HepG2 (cell line): Measurements from ENCODE around the gene GPC4. TPM values are rescaled to one million over a fixed set of nuclear protein-coding genes. Genes with fewer than 3 reads are reported as not detected.

Source experiments
- ATAC-seq: fragments of 200-7000 bp; cut with Tn5 transposase; 3 replicates; pipeline ENCODE4 v1.9.1; 2020; ENCODE audit warnings: mild to moderate bottlenecking, moderate library complexity
- BruUV-seq: library from RNA; stranded (reverse); fragments of 400-500 nt; replicated peaks from 2 replicates; lab custom pipeline; 2021; lab: Mats Ljungman, UMichigan
- CTCF ChIA-PET: fragments of 300-600 bp; formaldehyde crosslinking; extraction: SDS; loops from one replicate; lab custom pipeline; 2021; ENCODE audit warnings: low total read pairs, inconsistent platforms, low intra/inter-chr PET ratio; lab: Yijun Ruan, JAX
- POLR2A ChIA-PET: fragments of 350-600 bp; sonication (Branson Sonifier 250); formaldehyde crosslinking; loops from one replicate; lab custom pipeline; 2020; ENCODE audit warnings: antibody characterized with exemption, inconsistent platforms; lab: Yijun Ruan, JAX
- DNase-seq: peaks from one replicate; pipeline ENCODE4 v3.0.0-alpha.2; 2015; ENCODE audit warnings: low spot score
- FAIRE-seq: peaks from 3 replicates; lab custom pipeline; 2011; peaks lifted over from hg19 to GRCh38; lab: Jason Lieb, UNC
- H2AFZ ChIP-seq: one replicate; pipeline ENCODE4 v1.6.1; 2011; ENCODE audit warnings: low read length, inconsistent platforms
- H3K27ac ChIP-seq: fragments of 300-600 bp; 3 replicates; pipeline ENCODE4 v1.8.0; 2011; ENCODE audit warnings: mixed run types, mild to moderate bottlenecking, mixed read lengths, low read length, inconsistent platforms; ENCODE audit not compliant: insufficient read depth; ENCODE audit errors: extremely low read length
- H3K27me3 ChIP-seq, 2 experiments: fragments of 200-600 bp in 1 of 2; 2 replicates in 1 of 2; 3 replicates in 1 of 2; pipeline versions ENCODE4 v1.6.0 to v1.8.0; 2011; ENCODE audit warnings: low read length in 2 of 2, mild to moderate bottlenecking in 2 of 2, moderate library complexity in 2 of 2, inconsistent platforms in 1 of 2; ENCODE audit not compliant: insufficient read depth in 2 of 2, control insufficient read depth in 1 of 2
- H3K36me3 ChIP-seq, 2 experiments: fragments of 200-600 bp in 1 of 2; replicated peaks in 1 of 2; 2 replicates in 1 of 2; 3 replicates in 1 of 2; pipeline versions ENCODE4 v1.5.1 to v1.8.0; 2011; ENCODE audit warnings: low read length in 2 of 2, inconsistent platforms in 1 of 2; ENCODE audit not compliant: insufficient read depth in 2 of 2, control insufficient read depth in 1 of 2
- H3K4me1 ChIP-seq: 2 replicates; pipeline ENCODE4 v1.5.1; 2012; ENCODE audit warnings: low read length, inconsistent platforms; ENCODE audit not compliant: insufficient read depth
- H3K4me2 ChIP-seq: 2 replicates; pipeline ENCODE4 v1.6.0; 2011; ENCODE audit warnings: low read depth, low read length, inconsistent platforms
- H3K4me3 ChIP-seq, 3 experiments: fragments of 200-600 bp in 1 of 3; sonication (generic), shearing (Covaris generic) in 1 of 3; replicated peaks in 1 of 3; 2 replicates each; pipeline ENCODE4 v1.5.1; 2011 to 2016; ENCODE audit warnings: low read length in 3 of 3, inconsistent platforms in 2 of 3, low read depth in 2 of 3, mild to moderate bottlenecking in 2 of 3, control low read depth in 1 of 3, mixed read lengths in 1 of 3; ENCODE audit not compliant: insufficient read depth in 1 of 3
- H3K79me2 ChIP-seq: one replicate; pipeline ENCODE4 v1.6.1; 2011; ENCODE audit warnings: low read length, inconsistent platforms; ENCODE audit not compliant: insufficient read depth
- H3K9ac ChIP-seq: 2 replicates; pipeline ENCODE4 v1.6.0; 2011; ENCODE audit warnings: mild to moderate bottlenecking, low read depth, low read length, inconsistent platforms; ENCODE audit not compliant: insufficient read depth
- H3K9me3 ChIP-seq: 2 replicates; pipeline ENCODE4 v1.5.1; 2012; ENCODE audit warnings: mild to moderate bottlenecking, low read length
- H4K20me1 ChIP-seq: 2 replicates; pipeline ENCODE4 v1.6.0; 2011; ENCODE audit warnings: inconsistent platforms, mild to moderate bottlenecking, low read length, moderate library complexity; ENCODE audit not compliant: insufficient read depth
- CBFB ChIP-seq: sonication (generic); formaldehyde crosslinking; IDR thresholded peaks from 2 replicates; pipeline ENCODE4 v1.4.0; 2020; ENCODE audit warnings: missing genetic modification reagents
- FOXP1 ChIP-seq, 2 experiments: fragments of 450-650 bp in 1 of 2; IDR thresholded peaks; 2 replicates each; pipeline ENCODE4 v1.6.1; 2017 to 2018; ENCODE audit warnings: antibody characterized with exemption in 1 of 2
- HNF4G ChIP-seq, 2 experiments: sonication (generic) in 1 of 2; formaldehyde crosslinking in 1 of 2; IDR thresholded peaks; 2 replicates each; pipeline versions ENCODE4 v1.4.0 to v1.6.1; 2011 to 2020; ENCODE audit warnings: borderline replicate concordance in 2 of 2, low read depth in 2 of 2, mild to moderate bottlenecking in 2 of 2, low read length in 1 of 2, missing genetic modification reagents in 1 of 2, moderate library complexity in 1 of 2
- POLR2AphosphoS5 ChIP-seq: IDR thresholded peaks from 2 replicates; pipeline ENCODE4 v1.6.1; 2012; ENCODE audit warnings: low read depth, low read length
- PRDM4 ChIP-seq: sonication (generic); formaldehyde crosslinking; IDR thresholded peaks from 2 replicates; pipeline ENCODE4 v1.9.0; 2021; ENCODE audit warnings: missing genetic modification reagents, borderline replicate concordance
- RARA ChIP-seq: IDR thresholded peaks from 2 replicates; pipeline ENCODE4 v1.6.1; 2016; ENCODE audit warnings: missing genetic modification reagents, missing compliant biosample characterization
- TBP ChIP-seq: sonication (generic); formaldehyde crosslinking; IDR thresholded peaks from 2 replicates; pipeline ENCODE4 v1.5.0; 2020; ENCODE audit warnings: missing genetic modification reagents
- TIGD3 ChIP-seq: sonication (generic); formaldehyde crosslinking; IDR thresholded peaks from 2 replicates; pipeline ENCODE4 v1.5.1; 2020; ENCODE audit warnings: mild to moderate bottlenecking, missing genetic modification reagents, borderline replicate concordance
- TMF1 ChIP-seq: sonication (generic); formaldehyde crosslinking; IDR thresholded peaks from 2 replicates; pipeline ENCODE4 v1.8.1; 2022; ENCODE audit warnings: low read depth, missing genetic modification reagents
- TSC22D2 ChIP-seq: sonication (generic); formaldehyde crosslinking; IDR thresholded peaks from 2 replicates; pipeline ENCODE4 v1.5.1; 2020; ENCODE audit warnings: missing genetic modification reagents, mild to moderate bottlenecking, borderline replicate concordance
- YEATS2 ChIP-seq: sonication (generic); formaldehyde crosslinking; IDR thresholded peaks from 2 replicates; pipeline ENCODE4 v1.4.0; 2020; ENCODE audit warnings: missing genetic modification reagents, borderline replicate concordance
- ZFP37 ChIP-seq: sonication (generic); formaldehyde crosslinking; IDR thresholded peaks from 2 replicates; pipeline ENCODE4 v1.4.0; 2020; ENCODE audit warnings: missing genetic modification reagents, borderline replicate concordance
- ZKSCAN8 ChIP-seq: IDR thresholded peaks from 2 replicates; pipeline ENCODE4 v1.6.1; 2016; ENCODE audit warnings: borderline replicate concordance, missing genetic modification reagents, missing compliant biosample characterization
- ZNF354B ChIP-seq: sonication (generic); formaldehyde crosslinking; IDR thresholded peaks from 2 replicates; pipeline ENCODE4 v1.8.0; 2022; ENCODE audit warnings: mild to moderate bottlenecking, missing genetic modification reagents
- ZNF75D ChIP-seq: sonication (generic); formaldehyde crosslinking; IDR thresholded peaks from 2 replicates; pipeline ENCODE4 v1.8.1; 2023; ENCODE audit warnings: missing genetic modification reagents, mild to moderate bottlenecking, borderline replicate concordance
- ZNF878 ChIP-seq: sonication (generic); formaldehyde crosslinking; IDR thresholded peaks from 2 replicates; pipeline ENCODE4 v1.8.1; 2023; ENCODE audit warnings: mild to moderate bottlenecking, missing genetic modification reagents, moderate library complexity
- WGBS: methylation state at CpG from one replicate; pipeline ENCODE4 v1.1.6; 2017; ENCODE audit warnings: low lambda C conversion rate; 5-methylcytosine and 5-hydroxymethylcytosine counted together
- in situ Hi-C: cut with HindIII; loops from 2 replicates; pipeline ENCODE4 v1.10.0; 2017; ENCODE audit warnings: low pct_unique_long_range_greater_than_20kb; ENCODE audit not compliant: extremely low pct_ligation_motif_present
- intact Hi-C: fragments of 100-400 bp; cut with micrococcal nuclease; formaldehyde crosslinking; loops from one replicate; pipeline ENCODE4 v1.10.0; 2022; ENCODE audit not compliant: unreplicated experiment
- polyA plus RNA-seq, 8 experiments: library from polyadenylated mRNA; depleted of rRNA in 3 of 8; stranded (reverse) in 7 of 8; unstranded in 1 of 8; fragments of >200 nt; fragmentation: Illumina TruSeq in 4 of 8; extraction: Trizol in 4 of 8; gene quantifications; 2 replicates each; pipeline versions ENCODE4 v1.2.1 to v1.2.3, GENCODE V29; 2011 to 2016; ENCODE audit warnings: low read depth in 4 of 8, missing spikeins in 1 of 8, mixed read lengths in 1 of 8; ENCODE audit not compliant: insufficient read depth in 1 of 8
- total RNA-seq, 5 experiments: library from RNA; depleted of rRNA; stranded (reverse); fragments of >200 nt; fragmentation: Illumina TruSeq; extraction: Trizol; gene quantifications; 2 replicates each; pipeline ENCODE4 v1.2.3, GENCODE V29; 2016; ENCODE audit warnings: low read depth in 1 of 5
- TF ChIP-seq, protein P1 (sequence below): sonication (generic); formaldehyde crosslinking; IDR thresholded peaks from 2 replicates; pipeline ENCODE4 v1.5.0; 2020; ENCODE audit warnings: mild to moderate bottlenecking, low read depth, missing genetic modification reagents, borderline replicate concordance
- TF ChIP-seq, protein P2 (sequence below): sonication (generic); formaldehyde crosslinking; IDR thresholded peaks from 2 replicates; pipeline ENCODE4 v1.5.1; 2020; ENCODE audit warnings: missing genetic modification reagents, mild to moderate bottlenecking, borderline replicate concordance

Gene GPC4
- total and polyA plus RNA-seq, 2 of the 13 experiments (the other 11 are each of a cell fraction or from before 2014, with no cell fraction given): 0.29 to 0.38 TPM

DNA sequence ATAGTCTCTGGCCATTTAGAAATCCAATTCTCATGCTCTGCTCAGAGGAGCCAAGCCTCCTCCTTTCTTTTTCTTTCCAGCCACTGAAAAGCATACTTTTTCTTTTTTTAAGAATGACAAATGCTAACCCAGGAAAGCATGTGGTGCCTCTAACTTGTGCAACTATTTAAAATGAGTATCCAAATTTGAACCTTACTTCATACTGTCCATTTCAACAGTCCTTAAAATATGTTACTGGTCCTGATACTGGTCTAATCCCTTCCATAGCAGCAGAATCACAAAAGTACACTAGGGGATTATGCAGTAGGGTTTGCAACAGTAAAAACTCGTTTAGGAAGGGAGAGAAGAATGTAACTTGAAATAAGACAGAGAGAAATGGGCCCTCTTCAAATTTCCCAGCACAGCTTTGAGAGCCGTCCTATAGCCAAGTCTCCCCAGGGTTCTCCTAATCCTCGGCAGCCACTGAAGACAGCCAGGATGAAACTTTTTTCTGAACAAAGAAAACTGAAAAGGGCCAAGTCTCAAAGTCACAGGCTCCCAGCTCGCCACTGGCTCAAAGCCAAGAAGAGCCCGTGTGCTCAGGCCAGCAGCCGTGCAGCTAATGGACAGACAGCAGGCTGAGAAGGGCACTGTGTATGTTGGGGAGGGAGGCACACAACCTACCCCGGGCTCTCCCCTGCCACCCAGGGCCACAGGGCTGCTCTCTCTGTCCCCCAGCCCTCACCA, 39.5 kb downstream of the GPC4 start:
- POLR2A ChIA-PET: no interaction called here
- no peak for TF ChIP-seq ZNF354B (CRISPR knock-in tag)
- no peak for TF ChIP-seq ZFP37 (CRISPR knock-in tag)
- no peak for TF ChIP-seq POLR2AphosphoS5
- TF ChIP-seq TMF1 (CRISPR knock-in tag): no peak
- no peak for TF ChIP-seq CBFB
- TF ChIP-seq RARA (CRISPR knock-in tag): no peak
- no peak for TF ChIP-seq PRDM4 (CRISPR knock-in tag)
- no peak for TF ChIP-seq ZKSCAN8 (CRISPR knock-in tag)
- TF ChIP-seq YEATS2 (CRISPR knock-in tag): no peak
- TF ChIP-seq HNF4G (IDR thresholded peaks at IDR 0.05; ENCODE audit: borderline replicate concordance, low read depth, low read length): no peak
- no peak for TF ChIP-seq HNF4G (CRISPR knock-in tag; IDR thresholded peaks at IDR 0.05; ENCODE audit: borderline replicate concordance, low read depth)
- TF ChIP-seq FOXP1 (IDR thresholded peaks at IDR 0.05): no peak
- no peak for TF ChIP-seq FOXP1 (CRISPR knock-in tag; IDR thresholded peaks at IDR 0.05)
- no peak for TF ChIP-seq ZNF75D
- TF ChIP-seq, protein P1, sequence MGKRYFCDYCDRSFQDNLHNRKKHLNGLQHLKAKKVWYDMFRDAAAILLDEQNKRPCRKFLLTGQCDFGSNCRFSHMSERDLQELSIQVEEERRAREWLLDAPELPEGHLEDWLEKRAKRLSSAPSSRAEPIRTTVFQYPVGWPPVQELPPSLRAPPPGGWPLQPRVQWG (CRISPR knock-in tag): no peak
- TF ChIP-seq TSC22D2: no peak
- no peak for TF ChIP-seq ZNF878 (CRISPR knock-in tag)
- no peak for TF ChIP-seq TBP (CRISPR knock-in tag)
- no peak for TF ChIP-seq TIGD3
- TF ChIP-seq, protein P2, sequence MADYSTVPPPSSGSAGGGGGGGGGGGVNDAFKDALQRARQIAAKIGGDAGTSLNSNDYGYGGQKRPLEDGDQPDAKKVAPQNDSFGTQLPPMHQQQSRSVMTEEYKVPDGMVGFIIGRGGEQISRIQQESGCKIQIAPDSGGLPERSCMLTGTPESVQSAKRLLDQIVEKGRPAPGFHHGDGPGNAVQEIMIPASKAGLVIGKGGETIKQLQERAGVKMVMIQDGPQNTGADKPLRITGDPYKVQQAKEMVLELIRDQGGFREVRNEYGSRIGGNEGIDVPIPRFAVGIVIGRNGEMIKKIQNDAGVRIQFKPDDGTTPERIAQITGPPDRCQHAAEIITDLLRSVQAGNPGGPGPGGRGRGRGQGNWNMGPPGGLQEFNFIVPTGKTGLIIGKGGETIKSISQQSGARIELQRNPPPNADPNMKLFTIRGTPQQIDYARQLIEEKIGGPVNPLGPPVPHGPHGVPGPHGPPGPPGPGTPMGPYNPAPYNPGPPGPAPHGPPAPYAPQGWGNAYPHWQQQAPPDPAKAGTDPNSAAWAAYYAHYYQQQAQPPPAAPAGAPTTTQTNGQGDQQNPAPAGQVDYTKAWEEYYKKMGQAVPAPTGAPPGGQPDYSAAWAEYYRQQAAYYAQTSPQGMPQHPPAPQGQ (CRISPR knock-in tag): no peak

More for the DNA sequence above, 39.5 kb downstream of the GPC4 start:
- Histone ChIP-seq H3K27me3 (no peaks in the 10 kb centered on the region; a peak in 2 of 5 replicates), H3K9ac (no peak overlapping the region), H3K27ac (no peak overlapping the region), H3K36me3 (no peaks in the 10 kb centered on the region), H3K4me1 (no peaks in the 10 kb centered on the region), H3K4me3 (no peak overlapping the region), H2AFZ (no peak overlapping the region), H3K79me2 (no peaks in the 10 kb centered on the region), H3K9me3 (no peaks in the 10 kb centered on the region), H3K4me2 (no peak overlapping the region), H4K20me1 (no peaks in the 10 kb centered on the region)
- intact Hi-C loops (no loop called here), in situ Hi-C loops (no loop called here)
- no peak for FAIRE-seq
- WGBS: 25% methylated on average over 4 of the region's 7 CpGs
- no peak for DNase-seq
- no TSS peak for BruUV-seq
- CTCF ChIA-PET: no interaction called here
- no peak for ATAC-seq
